HG02623 (cell line): Measurements from ENCODE around the gene FAM20B.

Source experiments
- ATAC-seq: cut with Tn5 transposase; IDR thresholded peaks from one replicate; pipeline ENCODE4 v1.9.1; 2021; ENCODE audit warnings: moderate library complexity; ENCODE audit not compliant: unreplicated experiment

Gene FAM20B

DNA sequence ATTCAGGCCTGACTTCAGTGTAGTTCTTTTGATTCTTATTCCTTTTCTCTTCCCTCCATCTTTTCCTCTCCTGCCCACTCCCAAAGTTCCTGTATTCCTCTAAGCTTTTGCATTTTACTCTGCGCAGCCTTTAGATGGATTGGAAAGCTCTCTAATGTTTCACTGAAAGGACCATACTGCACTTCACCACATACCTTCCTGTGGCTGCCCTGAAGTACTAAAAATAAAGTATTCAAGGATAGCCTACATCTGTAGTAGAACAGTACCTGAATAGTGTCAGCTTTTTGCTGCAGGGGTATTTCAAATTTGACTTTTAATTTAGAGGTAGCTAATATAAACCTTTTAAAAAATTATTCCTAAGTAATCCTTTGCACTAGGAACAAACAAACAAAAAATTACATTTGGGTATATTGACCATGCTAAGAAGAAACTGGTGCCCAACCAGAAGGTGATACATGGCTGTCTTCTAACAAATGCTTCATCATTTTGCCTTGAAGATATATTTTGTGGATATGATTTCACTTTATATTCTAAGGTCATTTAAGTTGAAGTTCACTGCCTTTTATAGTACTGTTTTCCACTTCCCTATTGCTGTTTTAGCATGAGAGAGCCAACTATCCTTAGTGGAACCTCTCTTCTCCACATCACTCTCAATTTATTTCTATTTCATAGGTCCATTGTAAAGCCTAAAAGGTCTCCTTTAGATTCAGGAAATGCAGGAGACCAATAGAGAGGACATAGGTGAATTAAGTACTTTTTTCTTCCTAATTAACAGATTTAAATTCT lies 22.8 kb downstream of the FAM20B start:
- no peak for ATAC-seq

- no peak for ATAC-seq
Measured at GRCh38 chr1:179052776-179053175, 27.1 kb downstream of the FAM20B start.

DNA sequence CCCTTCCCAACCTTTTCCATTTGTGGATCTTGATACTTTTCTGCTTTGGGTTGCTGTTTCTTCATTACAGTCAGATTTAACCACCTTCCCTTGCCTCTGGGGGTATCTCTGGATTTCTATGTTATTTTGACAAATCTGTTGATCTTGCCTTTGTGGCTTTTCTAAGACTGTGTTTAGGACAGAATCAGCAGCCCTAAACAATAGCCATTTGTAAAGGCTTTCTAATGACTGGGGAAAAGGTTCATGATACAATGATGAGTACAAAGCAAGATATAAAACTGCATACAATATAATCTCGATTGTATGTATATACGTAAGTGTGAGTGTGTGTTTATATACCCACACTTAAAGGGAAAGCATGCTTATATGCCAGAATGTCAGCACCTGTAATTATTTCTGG lies 27.8 kb downstream of the FAM20B start:
- no peak for ATAC-seq

DNA sequence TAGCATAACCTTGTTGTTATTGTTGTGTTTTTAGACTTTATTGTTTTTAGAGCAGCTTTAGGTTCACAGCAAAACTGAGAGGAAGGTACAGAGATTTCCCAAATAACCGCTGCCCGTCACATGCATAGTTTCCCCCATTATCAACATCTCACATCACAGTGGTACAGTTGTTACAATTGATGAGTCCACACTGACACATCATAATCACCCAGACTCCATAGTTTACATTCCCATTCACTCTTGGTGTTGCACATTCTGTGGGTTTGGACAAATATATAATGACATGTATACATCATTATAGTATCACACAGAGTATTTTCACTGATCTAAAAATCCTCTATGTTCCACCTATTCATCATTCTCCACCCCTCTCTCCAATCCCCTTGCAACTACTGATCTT lies 30.2 kb downstream of the FAM20B start:
- no peak for ATAC-seq

DNA sequence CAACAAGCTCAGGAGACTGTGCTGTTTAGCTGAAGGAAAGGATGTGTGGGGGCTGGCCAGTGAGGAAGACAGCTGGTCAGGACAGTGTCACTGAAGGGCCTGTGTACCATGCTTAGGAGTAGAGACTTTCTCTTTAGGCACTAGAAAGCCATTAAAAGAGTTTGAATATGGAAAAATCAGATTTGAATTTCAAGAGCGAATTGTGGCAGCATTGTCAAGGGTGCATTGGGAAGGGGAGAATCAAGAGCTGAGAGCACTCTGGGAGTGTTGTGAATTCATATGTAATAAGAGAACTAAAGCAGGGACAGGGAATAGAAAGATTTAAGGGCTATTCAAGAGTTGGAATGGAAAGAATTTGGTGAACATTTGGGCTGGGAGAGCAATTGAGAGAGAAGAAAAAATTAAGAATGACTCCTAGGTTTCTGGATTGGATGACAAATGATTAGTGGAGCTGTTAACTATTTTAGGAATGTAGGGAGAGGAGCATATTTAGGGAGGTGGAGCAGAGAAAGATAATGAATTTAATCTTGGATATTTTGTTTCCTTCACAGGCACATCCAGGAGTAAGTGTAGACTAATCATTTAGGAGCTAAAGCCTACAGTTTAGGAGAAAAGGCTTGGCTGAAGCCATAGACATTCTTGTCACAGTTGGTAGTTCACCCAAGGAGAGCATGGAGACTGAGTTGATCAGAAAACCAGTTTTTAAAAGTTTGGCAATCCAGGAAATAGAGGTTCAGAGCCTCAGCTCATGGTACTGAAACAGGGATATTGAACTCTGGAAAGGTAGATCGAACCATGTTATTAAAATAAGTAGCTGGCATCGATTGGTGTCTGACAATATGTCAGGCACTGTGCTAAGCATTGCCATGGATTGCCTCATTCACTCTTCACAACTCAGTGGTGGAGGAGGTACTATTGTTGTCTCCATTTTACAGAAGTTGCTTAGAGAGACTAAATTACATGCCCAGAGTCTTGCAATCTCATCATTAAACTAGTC lies 33.1 kb downstream of the FAM20B start:
- ATAC-seq = no peak

- no peak for ATAC-seq
Measured at GRCh38 chr1:179061360-179062282, 35.9 kb downstream of the FAM20B start.

DNA sequence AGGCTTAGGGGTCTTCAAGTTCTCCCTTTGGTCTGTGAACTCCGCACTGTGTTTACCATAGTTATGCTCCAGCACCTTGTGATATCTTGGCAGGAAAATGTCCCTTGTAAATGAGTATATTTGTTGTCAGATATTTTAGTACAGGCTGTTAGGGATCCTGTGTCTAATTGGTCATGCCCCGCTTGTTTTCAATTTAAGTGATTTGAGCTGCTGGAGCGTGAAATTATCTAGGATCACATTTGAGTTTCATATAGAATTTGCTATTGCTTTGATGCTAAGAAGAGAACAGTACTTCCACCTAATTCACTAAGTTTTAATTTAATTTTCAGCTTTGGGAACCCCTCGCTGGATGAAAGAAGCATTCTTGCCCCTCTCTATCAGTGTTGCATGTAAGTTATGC lies 40.8 kb downstream of the FAM20B start:
- no peak for ATAC-seq

DNA sequence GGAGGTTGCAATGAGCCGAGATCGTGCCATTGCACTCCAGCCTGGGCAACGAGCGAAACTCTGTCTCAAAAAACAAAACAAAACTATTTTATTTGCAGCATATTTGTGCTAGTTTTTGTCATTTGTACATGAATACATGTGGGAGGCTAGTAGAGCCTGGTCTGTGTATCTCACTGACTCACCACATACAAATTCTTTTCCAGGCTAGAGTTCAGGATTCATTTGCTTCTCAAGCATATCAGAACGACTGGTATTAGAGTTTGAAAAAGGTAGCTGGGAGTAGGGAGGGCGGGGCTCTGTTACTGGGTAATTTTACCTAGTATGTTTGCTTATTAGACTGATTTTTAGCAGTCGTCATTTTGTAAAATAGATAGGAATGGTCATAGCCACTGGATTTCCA lies 51.7 kb downstream of the FAM20B start:
- no peak for ATAC-seq

DNA sequence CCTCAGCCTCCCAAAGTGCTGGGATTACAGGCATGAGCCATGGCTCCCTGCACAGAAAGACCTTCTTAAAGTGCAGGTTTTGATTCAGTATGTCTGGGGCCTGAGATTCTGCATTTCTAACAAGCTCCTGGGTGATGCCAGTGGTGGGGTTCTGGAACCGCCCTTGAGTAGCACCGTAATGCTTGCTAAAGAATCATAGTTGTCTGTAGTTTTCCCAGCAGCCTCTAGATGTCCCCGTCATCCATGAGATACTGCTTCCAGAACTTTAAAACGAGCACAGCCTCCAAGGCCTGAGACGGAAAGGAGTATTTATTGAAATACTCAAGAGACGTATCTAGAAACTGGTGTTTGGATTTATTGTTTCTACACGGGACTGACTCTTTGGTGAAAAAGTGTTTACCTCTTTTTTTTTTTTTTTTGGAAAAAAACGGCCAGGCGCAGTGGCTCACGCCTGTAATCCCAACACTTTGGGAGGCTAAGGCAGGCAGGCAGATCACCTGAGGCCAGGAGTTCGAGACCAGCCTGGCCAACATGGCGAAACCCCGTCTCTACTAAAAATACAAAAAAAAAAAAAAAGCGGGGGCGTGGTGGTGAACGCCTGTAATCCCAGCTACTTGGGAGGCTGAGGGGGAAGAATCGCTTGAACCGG lies 53.5 kb downstream of the FAM20B start:
- ATAC-seq = no peak

- ATAC-seq = no peak
Measured at GRCh38 chr1:179080866-179081686, 55.4 kb downstream of the FAM20B start.

GRCh38 chr1:179081687-179082332 lies 56.1 kb downstream of the FAM20B start, which contains the start of gene TOR3A:
TSS of gene TOR3A (plus strand) at chr1:179082070. CDS start at chr1:179082129, 59 bp downstream.
- ATAC-seq = peak; percentile 90

DNA sequence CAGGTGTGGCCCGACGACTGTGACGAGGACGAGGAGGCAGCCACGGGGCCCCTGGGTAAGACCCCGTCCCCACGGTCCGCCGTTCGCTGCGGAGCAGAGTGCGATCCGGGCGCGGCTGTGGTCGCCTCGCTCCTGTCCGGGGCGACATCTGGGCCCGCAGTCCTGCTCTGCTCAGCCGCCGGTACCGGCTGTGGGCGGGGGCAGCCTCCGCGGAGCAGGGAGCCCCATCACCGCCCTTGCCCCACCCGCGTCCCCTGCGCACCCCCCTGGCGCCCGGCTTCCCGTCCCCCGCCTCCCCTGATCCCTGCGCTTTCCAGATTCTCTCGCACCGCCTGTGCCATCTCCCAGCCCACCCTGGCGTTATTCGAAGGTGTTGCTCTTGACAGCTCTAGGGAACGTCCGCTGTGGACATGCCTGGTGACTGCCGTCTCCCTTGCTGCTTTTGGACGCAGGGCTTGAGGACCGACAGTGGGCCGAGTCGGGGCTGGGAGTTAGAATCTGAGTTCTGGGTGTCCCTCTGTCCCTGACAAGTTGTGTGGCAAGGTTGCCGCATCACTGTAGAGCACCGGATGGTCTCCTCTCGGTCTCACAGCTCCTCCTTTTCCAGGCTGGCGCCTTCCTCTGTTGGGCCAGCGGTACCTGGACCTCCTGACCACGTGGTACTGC lies 56.8 kb downstream of the FAM20B start:
- ATAC-seq = peak; percentile 11

DNA sequence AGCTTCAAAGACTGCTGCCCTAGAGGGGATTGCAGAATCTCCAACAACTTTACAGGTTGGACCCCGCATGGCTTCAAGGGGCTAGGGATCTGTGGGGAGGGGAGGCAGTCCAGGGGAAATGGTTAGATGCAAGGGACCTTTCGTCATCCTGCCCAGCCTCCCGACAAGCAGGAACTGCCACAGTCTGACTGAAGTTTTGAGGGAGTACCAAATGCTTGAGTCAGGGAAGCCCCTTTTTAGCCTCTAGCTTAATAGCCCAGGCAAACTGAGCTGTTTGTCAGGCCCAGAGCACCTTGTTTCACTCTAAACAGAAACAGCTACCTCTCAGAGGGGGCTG lies 57.3 kb downstream of the FAM20B start:
- ATAC-seq = no peak

DNA sequence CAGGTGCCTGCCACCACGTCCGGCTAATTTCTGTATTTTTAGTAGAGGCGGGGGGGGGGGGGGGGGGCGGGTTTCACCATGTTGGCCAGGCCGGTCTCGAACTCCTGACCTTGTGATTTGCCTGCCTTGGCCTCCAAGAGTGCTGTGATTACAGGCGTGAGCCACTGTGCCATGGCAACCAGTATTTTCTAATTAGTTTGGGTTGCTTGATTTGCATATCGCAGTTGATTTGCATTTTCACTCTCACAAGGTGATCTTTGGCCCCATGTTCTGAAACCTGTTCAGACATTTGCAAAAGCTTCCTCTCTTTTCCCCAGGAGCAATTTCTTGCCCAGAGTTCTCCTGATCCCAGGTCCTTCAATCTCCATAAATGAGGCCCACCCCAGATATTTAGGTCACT lies 57.8 kb downstream of the FAM20B start:
- ATAC-seq = no peak

DNA sequence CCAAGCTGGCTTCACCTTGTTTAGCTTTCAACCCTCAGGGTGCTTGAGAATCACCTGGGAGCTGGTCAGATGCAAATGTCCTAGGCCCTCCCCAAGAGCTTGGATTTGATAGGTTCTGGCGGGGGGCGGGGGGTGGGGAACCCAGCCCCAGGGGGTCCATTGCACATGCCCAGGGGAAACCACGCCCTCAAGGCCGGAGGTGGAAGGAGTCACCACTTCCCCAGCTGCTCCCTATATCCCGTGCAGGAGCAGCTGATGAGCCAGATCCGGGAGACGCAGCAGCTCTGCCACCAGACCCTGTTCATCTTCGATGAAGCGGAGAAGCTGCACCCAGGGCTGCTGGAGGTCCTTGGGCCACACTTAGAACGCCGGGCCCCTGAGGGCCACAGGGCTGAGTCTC lies 62.0 kb downstream of the FAM20B start:
- no peak for ATAC-seq

GRCh38 chr1:179089827-179090482 lies 64.3 kb downstream of the FAM20B start:
- ATAC-seq = no peak

DNA sequence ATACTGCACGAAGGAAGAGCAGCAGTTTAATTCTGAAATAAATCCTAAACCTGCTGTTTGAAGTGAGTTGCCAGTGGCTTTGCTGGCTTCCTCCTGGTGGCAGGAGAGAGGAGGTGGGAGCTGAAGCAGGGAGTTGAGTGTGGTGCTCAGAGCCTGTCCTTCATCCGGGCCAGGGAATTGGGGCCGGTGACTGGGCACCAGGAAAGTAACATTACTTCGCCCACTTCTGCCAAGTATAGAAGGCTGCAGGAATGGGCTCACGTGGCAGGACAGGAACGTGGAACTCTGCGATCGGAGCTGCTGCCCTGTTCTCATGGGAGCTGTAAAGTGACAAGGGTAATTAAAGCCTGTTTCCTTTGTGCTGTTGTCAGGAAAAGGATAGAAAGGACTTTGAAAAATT lies 64.8 kb downstream of the FAM20B start:
- no peak for ATAC-seq

DNA sequence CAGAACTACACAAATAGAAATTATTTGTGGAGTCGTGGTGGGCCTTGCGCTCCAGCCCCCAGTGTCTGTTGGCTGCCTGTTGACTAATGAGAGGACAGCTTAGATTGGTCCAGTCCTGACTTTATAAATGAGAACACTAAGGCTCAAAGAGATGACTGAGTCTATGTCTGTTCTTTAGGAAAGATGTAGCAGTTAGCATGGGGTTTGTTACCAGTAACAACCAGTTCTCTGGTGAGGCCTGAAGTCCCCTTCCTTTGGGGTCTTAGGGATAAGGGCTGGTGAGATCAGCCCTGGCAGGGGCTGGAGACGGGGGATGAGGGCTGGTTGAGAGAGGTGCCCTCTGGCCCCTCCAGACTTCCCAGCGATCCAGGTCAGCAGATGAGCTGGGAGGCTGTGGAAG lies 65.2 kb downstream of the FAM20B start:
- ATAC-seq = no peak
